SKM-1 (cell line): ENCODE data around the gene RNU1-2.
"Not testable (repeated sequence)": the region's sequence is repeated elsewhere in the genome, so short reads cannot be mapped to it uniquely, and the experiment has no call there.

Experiments used
- DNase-seq: peaks from one replicate; lab custom pipeline; 2025; ENCODE audit not compliant: unreplicated experiment; lab: John Stamatoyannopoulos, UW

The RNU1-2 gene

DNA sequence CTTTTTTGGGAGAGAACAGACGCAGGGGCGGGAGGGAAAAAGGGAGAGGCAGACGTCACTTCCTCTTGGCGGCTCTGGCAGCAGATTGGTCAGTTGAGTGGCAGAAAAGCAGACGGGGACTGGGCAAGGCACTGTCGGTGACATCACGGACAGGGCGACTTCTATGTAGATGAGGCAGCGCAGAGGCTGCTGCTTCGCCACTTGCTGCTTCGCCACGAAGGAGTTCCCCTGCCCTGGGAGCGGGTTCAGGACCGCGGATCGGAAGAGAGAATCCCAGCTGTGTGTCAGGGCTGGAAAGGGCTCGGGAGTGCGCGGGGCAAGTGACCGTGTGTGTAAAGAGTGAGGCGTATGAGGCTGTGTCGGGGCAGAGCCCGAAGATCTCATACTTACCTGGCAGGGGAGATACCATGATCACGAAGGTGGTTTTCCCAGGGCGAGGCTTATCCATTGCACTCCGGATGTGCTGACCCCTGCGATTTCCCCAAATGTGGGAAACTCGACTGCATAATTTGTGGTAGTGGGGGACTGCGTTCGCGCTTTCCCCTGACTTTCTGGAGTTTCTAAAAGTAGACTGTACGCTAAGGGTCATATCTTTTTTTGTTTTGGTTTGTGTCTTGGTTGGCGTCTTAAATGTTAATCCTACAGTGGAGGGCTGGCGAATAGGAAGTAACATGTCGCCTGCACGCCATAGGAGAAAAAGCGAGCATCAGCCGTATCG lies at the start of gene RNU1-2:
TSS of gene RNU1-2 (plus strand) at position 383 of the 718 bp plus-strand sequence.
- DNase-seq: peak; percentile 86

GRCh38 chr1:16856201-16856600 lies 39.6 kb upstream of the RNU1-2 start:
- not testable (repeated sequence) for DNase-seq

- not testable (repeated sequence) for DNase-seq
Measured at GRCh38 chr1:16859167-16860041, 36.4 kb upstream of the RNU1-2 start.

- not testable (repeated sequence) for DNase-seq
Measured at GRCh38 chr1:16860048-16860447, 35.7 kb upstream of the RNU1-2 start.

DNA sequence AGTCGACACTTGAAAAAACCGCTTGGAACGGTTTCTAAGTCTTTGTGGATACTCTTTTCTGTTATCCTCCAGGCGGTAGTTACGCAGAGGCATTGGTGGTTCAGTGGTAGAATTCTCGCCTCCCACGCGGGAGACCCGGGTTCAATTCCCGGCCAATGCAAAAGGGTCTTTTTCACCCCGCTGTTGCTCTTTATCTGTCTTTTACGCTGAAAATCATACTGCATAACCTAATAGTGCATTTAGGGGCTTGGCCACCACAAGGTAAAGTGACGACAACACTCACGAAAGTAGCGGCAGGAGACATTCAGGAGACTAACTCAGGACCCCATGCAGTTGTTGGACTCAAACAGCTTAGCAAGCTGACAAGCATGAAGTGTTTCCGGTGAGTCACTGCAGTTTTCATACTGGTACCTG lies 33.9 kb upstream of the RNU1-2 start:
- DNase-seq: not testable (repeated sequence)

DNA sequence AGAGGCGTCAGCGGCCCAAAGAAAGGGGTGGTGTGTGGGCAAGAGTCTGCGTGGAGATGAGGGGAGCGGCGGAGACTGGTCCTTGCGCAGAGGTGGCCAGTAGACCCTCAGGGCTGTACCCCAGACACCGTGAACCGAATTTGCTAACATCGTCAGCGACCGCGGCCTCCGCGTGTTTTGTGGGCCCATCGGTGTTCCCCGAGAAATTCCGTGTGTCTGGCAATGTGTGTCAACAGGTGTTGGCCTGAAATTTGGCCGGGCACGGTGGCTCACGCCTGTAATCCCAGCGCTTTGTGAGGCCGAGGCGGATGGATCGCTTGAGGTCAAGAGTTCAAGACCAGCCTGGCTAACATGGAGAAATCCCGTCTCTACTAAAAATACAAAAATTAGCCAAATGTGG lies 33.4 kb upstream of the RNU1-2 start:
- not testable (repeated sequence) for DNase-seq

DNA sequence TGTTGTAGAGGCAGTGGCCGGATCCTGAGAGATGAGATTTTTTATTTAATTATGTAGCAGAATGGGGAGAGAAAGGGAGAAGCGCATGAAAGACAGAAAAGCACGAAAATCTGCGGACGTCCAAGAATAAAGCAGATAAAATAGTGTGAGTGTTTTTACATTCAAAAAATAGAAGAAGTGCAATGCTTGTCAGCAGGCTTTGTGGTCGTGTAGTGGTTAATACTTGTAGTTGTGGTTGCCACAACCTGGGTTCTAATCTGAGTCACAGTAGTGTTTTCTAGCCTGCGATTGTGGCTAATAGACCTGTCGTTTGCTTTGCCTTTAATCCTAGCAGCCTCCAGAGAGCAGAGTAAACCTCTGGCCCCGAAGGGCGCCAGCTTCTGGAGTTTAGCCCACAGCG lies 32.8 kb upstream of the RNU1-2 start:
- not testable (repeated sequence) for DNase-seq

DNA sequence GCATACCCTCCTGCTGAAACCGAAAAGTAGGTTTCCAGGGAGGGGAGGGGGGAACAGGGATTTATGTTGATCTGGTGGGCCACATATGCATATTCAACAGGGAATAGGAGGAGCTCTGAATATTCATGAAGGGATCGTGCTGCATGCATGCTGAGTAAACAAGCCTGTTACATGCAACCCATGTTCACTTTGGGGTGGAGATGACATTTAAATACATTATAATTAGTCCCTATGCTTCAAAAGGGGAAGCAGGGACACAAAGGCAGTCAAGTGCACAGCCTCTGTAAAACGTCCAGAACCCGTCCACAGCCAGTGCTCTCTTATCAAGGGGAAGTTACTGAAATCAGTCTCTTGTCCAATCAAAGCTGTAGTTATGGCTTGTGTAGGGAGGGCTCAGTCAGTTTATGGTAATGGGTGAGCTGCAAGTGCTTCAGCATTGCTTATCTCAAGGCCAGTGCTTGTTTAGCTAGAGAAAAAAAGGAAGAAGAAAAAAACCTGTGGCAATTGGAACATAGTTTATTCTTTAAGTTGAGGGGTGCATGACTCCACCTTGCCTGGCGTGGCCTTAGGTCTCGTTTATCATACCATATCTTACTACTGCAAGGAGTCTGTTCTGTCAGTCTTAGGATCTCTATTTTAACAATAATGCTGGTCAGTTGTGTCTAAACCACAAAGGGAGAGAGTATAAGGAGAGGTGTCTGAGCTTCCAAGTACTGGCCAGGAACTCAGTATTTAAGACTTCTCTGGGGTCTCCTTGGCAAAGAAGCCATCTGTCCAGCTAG lies 28.7 kb upstream of the RNU1-2 start:
- not testable (repeated sequence) for DNase-seq

DNA sequence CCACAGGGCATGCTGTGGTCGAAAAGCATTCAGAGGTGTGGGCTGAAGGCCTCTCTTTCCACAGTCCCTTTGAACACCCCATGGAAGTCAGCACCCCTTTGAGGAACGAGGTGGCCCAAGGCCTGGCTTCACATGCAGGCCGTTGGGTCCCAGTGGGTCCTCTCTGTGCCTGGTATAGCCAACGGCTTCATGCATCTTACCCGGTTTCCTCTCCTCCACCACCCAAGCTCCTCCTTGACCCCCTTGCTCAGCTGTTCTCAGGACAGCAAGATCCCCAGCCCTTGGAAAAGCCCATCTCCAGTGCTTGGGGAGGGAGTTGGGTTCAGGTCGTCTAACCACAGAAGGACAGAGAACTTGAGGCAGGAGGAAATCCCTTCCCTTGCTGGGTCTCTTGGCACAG lies 27.0 kb upstream of the RNU1-2 start:
- not testable (repeated sequence) for DNase-seq

DNA sequence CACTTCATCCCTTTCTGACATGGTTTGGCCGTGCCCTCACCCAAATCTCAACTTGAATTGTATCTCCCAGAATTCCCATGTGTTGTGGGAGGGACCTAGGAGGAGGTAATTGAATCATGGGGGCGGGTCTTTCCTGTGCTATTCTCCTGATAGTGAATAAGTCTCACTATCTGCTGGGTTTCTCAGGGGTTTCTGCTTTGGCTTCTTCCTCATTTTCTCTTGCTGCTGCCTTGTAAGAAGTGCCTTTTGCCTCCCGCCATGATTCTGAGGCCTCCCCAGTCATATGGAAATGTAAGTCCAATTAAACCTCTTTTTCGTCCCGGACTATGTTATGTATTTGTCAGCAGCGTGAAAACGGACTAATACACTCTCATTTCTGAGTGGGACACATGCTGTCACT lies 25.8 kb upstream of the RNU1-2 start:
- not testable (repeated sequence) for DNase-seq

DNA sequence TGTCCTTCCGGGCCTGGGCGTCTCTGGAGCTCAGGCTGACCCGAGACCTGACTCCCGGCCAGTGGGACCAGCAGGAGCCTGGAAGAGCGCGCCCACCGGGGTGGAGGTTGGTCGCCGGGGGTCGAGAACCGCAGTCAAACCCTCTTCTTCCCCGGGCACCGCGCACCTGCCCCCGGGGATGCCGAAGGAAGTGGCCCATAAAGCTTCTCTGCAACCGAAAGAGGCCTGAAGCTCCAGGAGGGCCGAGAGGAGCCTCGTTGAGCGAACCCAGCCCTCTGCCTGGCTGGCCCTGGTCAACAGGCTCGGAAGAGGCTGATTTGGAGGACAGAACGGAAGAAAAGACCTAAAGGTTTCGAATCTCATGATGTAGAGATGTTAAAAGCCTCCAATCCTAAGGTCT lies 24.6 kb upstream of the RNU1-2 start:
- not testable (repeated sequence) for DNase-seq

DNA sequence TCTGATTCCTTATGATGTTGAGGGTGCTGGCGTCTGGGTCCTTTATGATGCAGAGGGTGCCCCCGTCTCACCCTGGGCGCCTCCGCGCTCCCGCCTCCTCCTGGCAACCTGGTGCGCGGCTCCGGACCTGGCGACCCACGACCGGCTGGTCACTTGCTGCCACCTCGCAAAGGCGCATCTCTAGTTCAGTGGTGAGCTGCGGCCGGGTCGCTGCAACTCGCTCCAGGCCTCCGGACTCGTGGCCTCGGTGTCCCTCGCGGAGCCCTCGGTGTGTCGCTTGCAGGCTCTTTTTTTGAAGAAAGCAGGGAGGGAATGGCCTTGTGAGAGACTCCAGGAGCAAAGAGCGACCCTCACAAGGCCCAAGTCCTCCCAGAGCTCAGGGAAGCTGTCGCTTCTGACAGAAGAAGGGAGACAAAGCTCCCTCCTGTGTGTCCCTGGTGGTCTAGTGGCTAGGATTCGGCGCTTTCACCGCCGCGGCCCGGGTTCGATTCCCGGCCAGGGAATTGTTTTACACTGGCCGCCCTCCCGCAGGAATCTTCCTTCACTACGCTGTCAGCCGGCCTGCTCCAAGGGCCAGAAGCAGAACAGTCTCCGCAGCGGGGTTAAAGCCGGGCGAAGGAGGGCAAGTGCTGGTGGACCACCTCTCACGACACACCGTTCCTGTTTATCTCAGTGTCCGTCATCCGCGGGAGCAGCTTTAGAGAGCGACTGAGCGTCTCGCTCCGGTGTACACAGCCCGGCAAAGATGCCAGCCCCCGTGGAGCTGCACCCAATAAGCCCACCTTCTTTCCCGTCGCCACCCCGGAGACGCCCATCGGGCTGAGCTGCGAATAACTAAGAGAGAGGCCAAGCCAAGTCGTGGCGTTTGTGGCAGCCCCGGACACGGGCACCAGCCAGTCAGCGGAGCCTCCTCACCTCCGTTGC lies 23.4 kb upstream of the RNU1-2 start:
- DNase-seq: not testable (repeated sequence)

DNA sequence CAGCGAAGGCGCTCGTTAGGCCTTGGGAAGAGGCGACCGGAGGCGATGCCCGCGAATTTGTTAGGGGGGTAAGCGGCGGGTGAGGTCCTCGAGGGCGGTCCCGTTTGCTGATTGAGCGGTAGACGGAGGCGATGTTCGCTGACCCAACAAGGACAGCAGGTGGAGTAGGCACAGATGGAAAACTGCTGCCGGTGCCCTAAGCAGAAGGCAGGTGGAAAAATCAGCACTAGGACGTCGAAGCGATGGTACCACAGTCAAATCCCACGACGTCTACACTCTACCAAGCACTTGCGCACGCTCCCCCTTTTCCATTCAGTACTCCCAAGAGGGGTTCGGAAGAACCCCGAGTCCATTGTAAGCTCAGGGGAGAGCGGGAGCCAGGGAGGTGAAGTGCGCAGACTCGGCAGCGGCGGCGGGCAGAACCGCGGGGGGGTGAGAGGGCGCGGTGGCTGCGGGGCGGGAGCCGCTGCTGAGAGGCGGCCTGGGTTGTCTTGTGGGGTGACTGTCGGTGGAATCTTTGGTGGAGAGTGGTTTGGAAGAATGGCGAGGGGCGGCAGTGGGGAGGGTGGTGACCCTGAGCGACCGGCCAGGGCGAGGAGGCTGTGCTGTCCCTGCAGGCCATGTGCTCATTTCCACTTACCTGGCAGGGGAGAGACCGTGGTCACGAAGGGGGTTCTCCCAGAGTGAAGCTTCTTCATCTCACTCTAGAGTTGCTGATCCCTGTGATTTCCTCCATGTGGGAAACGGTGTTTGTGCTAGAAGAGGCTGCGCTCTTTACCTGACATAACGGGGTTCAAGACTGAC lies 22.5 kb upstream of the RNU1-2 start:
- DNase-seq: not testable (repeated sequence)

DNA sequence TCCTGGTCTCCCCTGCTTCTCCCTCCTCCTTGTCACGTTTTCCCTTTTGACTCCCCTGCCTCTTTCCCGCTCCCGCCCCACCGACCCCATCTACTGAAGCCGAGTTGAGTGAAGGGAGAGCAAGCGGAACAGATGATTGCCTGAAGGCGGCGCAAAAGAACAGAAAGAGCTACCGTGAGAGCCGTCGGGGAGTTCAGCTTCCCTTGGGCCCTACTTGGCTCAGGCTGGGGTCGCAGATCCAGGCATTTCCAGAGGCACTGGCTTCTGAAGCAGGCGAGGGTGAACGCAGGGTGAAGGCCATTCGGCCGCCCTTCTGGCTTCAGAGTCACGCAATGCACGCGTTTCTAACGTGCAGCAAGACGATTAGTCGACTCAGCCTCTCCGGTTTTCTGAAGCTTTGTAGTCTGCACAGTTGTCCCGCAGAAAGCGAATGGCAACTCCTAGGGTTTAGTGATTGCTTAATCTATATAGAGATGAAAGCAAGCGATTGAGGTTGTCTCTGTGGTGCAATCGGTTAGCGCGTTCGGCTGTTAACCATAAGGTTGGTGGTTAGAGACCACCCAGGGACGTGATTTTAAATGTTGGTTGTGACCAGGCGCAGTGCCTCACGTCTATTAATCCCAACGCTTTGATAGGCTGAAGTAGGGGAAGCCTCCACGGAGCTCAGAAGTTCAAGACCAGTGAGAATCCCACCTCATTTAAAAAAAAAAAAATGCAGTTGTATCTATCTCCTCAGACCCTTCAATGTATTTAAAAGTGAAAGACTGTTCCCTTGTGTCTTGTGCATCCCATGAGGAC lies 20.6 kb upstream of the RNU1-2 start:
- DNase-seq: not testable (repeated sequence)

- DNase-seq: not testable (repeated sequence)
Measured at GRCh38 chr1:16881742-16882141, 14.0 kb upstream of the RNU1-2 start.

DNA sequence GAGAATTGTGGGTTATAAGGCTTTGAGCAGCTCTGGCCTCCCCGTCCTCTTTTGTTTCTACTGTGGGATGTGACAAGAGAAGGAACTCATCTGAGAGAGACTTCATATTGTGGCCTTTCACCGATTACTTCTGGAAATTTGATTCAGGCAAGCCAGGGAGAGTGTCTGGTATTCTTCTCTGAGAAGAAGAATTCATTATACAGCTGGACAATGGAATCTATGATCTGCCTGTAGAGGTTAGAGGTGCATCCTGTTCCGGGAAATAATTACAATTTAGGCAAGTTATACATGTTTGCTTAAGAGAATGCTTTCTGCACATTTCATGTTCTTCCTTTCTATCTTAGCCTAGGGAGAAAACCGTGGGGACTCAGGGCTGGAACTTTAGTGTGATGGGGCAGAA lies 12.8 kb upstream of the RNU1-2 start:
- no peak for DNase-seq

GRCh38 chr1:16884487-16884886 lies 11.3 kb upstream of the RNU1-2 start:
- not testable (repeated sequence) for DNase-seq

DNA sequence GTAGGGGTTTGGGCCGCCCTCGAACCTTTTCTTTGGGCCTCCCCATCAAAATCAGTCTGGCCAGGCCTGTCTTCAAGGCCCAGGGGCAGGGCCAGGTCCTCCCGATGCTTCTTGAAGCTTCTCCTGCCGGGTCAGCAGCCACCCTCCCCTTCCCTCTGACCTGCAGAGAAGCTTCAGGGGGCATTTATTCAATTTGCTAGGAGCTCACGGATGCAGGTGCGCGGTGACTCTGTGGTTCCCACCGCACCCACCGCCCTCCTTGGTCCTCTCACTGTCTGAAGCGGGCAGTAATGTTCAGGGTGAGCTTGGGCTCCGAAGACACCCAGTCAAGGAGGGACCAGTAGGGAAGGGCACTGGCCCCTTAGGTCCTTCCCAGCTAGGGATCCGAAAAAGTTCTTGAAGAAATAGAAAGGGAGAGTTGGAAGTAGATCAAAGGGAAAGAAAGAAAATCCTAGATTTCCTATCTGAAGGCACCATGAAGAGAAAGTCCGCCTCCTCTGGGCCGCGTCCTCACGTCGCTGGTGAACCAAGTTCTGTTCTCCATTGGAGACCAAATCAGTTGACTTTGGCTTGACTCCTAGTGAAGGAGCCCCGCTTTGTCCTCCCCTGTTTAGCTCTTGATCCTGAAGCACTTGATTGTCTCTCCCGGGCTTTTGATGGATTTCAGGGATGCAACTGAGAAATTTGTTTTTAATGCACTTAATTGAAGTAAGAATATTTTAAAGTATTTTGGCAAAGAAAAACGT lies 8.7 kb upstream of the RNU1-2 start:
- DNase-seq: no peak
